Occipital lobe (tissue), 2 donors: ENCODE results near the gene FRMD4B. TPM values are rescaled to one million over a fixed set of nuclear protein-coding genes. Genes with fewer than 3 reads are reported as not detected.

Experiments used
- DNase-seq: peaks from one replicate; lab custom pipeline; 2025; lab: John Stamatoyannopoulos, UW
- total RNA-seq: library from RNA; depleted of rRNA; stranded (reverse); fragments of >200 nt; gene quantifications from one replicate; pipeline ENCODE4 v1.2.3, GENCODE V29; 2014

FRMD4B gene
- total RNA-seq, 1 donor from 2014 or later: 54.6 TPM

- DNase-seq: no peak
Observed at GRCh38 chr3:69129531-69129930, 256.4 kb downstream of the FRMD4B start.

- no peak for DNase-seq
Observed at GRCh38 chr3:69128509-69128908, 257.4 kb downstream of the FRMD4B start.

- no peak for DNase-seq
Observed at GRCh38 chr3:69126999-69127398, 258.9 kb downstream of the FRMD4B start.

GRCh38 chr3:69126216-69126615, 259.7 kb downstream of the FRMD4B start:
- DNase-seq: no peak

- DNase-seq: no peak
Observed at GRCh38 chr3:69122403-69122802, 263.5 kb downstream of the FRMD4B start, which contains the start of gene LMOD3. LMOD3 (minus strand) TSS chr3:69122595; CDS start chr3:69122386, 209 bp downstream.

GRCh38 chr3:69121950-69122349, 263.9 kb downstream of the FRMD4B start:
- no peak for DNase-seq

GRCh38 chr3:69121513-69121912, 264.4 kb downstream of the FRMD4B start:
- DNase-seq: no peak

GRCh38 chr3:69120879-69121464, 264.9 kb downstream of the FRMD4B start:
- peak; percentile 57 for DNase-seq
